Neuronal stem cell (in vitro differentiated cells): ENCODE results near the gene CYP19A1.

Source experiments
- DNase-seq: peaks from one replicate; pipeline ENCODE4 v3.0.0-alpha.2; 2013; ENCODE audit warnings: low spot score
- H2AFZ ChIP-seq: one replicate; pipeline ENCODE4 v1.6.1; 2013; ENCODE audit warnings: mild to moderate bottlenecking, low read length, inconsistent platforms
- H2AK5ac ChIP-seq: 2 replicates; pipeline ENCODE4 v1.6.1; 2013; ENCODE audit warnings: low read depth, mild to moderate bottlenecking, inconsistent platforms, low read length, moderate library complexity, mixed read lengths
- H2BK120ac ChIP-seq: 2 replicates; pipeline ENCODE4 v1.6.1; 2013; ENCODE audit warnings: low read depth, mild to moderate bottlenecking, inconsistent platforms, low read length, moderate library complexity, mixed read lengths
- H2BK12ac ChIP-seq: one replicate; pipeline ENCODE4 v1.6.1; 2013; ENCODE audit warnings: low read length, inconsistent platforms
- H2BK15ac ChIP-seq: 2 replicates; pipeline ENCODE4 v1.6.1; 2013; ENCODE audit warnings: mild to moderate bottlenecking, low read length, inconsistent platforms, mixed read lengths
- H2BK5ac ChIP-seq: one replicate; pipeline ENCODE4 v1.6.1; 2013; ENCODE audit warnings: inconsistent platforms, mild to moderate bottlenecking, low read length, moderate library complexity
- H3K14ac ChIP-seq: one replicate; pipeline ENCODE4 v1.6.1; 2013; ENCODE audit warnings: low read length, inconsistent platforms
- H3K18ac ChIP-seq: 2 replicates; pipeline ENCODE4 v1.6.1; 2013; ENCODE audit warnings: low read length, inconsistent platforms
- H3K23ac ChIP-seq: 2 replicates; pipeline ENCODE4 v1.6.1; 2013; ENCODE audit warnings: low read depth, mild to moderate bottlenecking, mixed read lengths, low read length, inconsistent platforms; ENCODE audit not compliant: poor library complexity
- H3K27ac ChIP-seq: replicated peaks from 3 replicates; pipeline ENCODE4 v1.5.1; 2013; ENCODE audit warnings: low read length, inconsistent platforms
- H3K27me3 ChIP-seq, 3 experiments: 2 replicates each; pipeline ENCODE4 v1.6.1; 2013; ENCODE audit warnings: low read length in 3 of 3, mild to moderate bottlenecking in 2 of 3, inconsistent platforms in 1 of 3, low read depth in 1 of 3, mixed read lengths in 1 of 3, moderate library complexity in 1 of 3; ENCODE audit not compliant: control insufficient read depth in 3 of 3, insufficient read depth in 3 of 3
- H3K36me3 ChIP-seq, 2 donors: replicated peaks in 1 of 2; 2 replicates each; pipeline ENCODE4 v1.6.1; 2013; ENCODE audit warnings: low read length in 2 of 2; ENCODE audit not compliant: control insufficient read depth in 2 of 2, insufficient read depth in 2 of 2
- H3K4ac ChIP-seq: 2 replicates; pipeline ENCODE4 v1.6.1; 2013; ENCODE audit warnings: inconsistent platforms, mild to moderate bottlenecking, low read length, moderate library complexity
- H3K4me1 ChIP-seq, 2 donors: 1 replicate in 1 of 2; 2 replicates in 1 of 2; pipeline ENCODE4 v1.6.1; 2013; ENCODE audit warnings: low read length in 2 of 2, low read depth in 1 of 2; ENCODE audit not compliant: control insufficient read depth in 2 of 2, insufficient read depth in 1 of 2
- H3K4me2 ChIP-seq: one replicate; pipeline ENCODE4 v1.6.1; 2013; ENCODE audit warnings: mild to moderate bottlenecking, low read length, inconsistent platforms; ENCODE audit not compliant: insufficient read depth, poor library complexity, severe bottlenecking
- H3K4me3 ChIP-seq, 2 donors: 2 replicates each; pipeline ENCODE4 v1.5.1; 2013; ENCODE audit warnings: low read length in 2 of 2, mild to moderate bottlenecking in 2 of 2, inconsistent platforms in 1 of 2, moderate library complexity in 1 of 2
- H3K79me1 ChIP-seq: one replicate; pipeline ENCODE4 v1.6.1; 2013; ENCODE audit warnings: low read depth, mild to moderate bottlenecking, inconsistent platforms, low read length, moderate library complexity
- H3K9ac ChIP-seq: one replicate; pipeline ENCODE4 v1.6.1; 2013; ENCODE audit warnings: mild to moderate bottlenecking, low read depth, low read length, inconsistent platforms; ENCODE audit not compliant: poor library complexity
- H3K9me3 ChIP-seq, 2 donors: replicated peaks in 1 of 2; 2 replicates each; pipeline versions ENCODE3 to v1.6.1; 2013; ENCODE audit warnings: low read length in 2 of 2, mild to moderate bottlenecking in 2 of 2, inconsistent platforms in 1 of 2, low read depth in 1 of 2, mixed read lengths in 1 of 2, moderate library complexity in 1 of 2; ENCODE audit not compliant: control insufficient read depth in 2 of 2, insufficient read depth in 1 of 2
- H4K8ac ChIP-seq: one replicate; pipeline ENCODE4 v1.6.1; 2013; ENCODE audit warnings: low read depth, mild to moderate bottlenecking, inconsistent platforms, low read length, moderate library complexity
- H4K91ac ChIP-seq: one replicate; pipeline ENCODE4 v1.6.1; 2013; ENCODE audit warnings: low read length, low read depth, mild to moderate bottlenecking, inconsistent platforms; ENCODE audit not compliant: poor library complexity
- WGBS, 2 donors: extraction: QIAGEN DNeasy Blood & Tissue Kit; methylation state at CpG; one replicate each; pipeline ENCODE4 v1.1.7; 2013; ENCODE audit warnings: missing lambda C conversion rate in 2 of 2, mixed read lengths in 1 of 2; ENCODE audit not compliant: insufficient read length in 2 of 2, insufficient replicate concordance in 1 of 2; ENCODE audit errors: extremely low coverage in 2 of 2; 5-methylcytosine and 5-hydroxymethylcytosine counted together

The CYP19A1 gene

DNA sequence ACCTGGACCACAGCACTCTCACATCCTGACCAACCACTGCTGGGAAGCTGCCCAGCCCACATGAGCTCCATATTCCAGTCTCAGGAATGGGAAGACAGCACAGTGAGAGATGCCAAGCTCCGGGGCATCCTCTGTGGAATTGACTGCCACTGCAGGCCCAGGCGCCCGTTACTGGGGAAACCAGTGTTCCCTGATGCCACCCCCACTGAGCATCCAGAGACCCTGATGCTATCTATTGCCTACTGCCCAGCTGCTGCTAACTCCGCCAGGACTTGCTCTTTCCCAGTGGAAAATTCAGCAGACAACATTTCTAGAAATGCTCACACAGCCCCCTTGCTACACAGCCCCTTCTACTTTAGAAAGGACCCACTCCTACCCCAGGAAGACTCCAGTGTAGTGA is 57.6 kb downstream of the CYP19A1 start:
- WGBS, 2 donors: no CpG with 5 or more reads among the region's 4 CpGs
- Histone ChIP-seq H2AK5ac (peak overlapping the region; percentile 45), H2BK15ac (no peak overlapping the region), H3K23ac (no peak overlapping the region), H3K9me3 (no peaks in the 10 kb centered on the region), H4K8ac (no peak overlapping the region), H3K36me3 (no peaks in the 10 kb centered on the region), H4K91ac (no peak overlapping the region), H3K18ac (no peak overlapping the region), H3K4me2 (no peak overlapping the region), H2BK120ac (no peak overlapping the region), H3K4me1 (no peaks in the 10 kb centered on the region), H3K79me1 (no peaks in the 10 kb centered on the region), H3K4me3 (no peak overlapping the region), H2BK12ac (no peak overlapping the region), H2AFZ (no peak overlapping the region), H3K14ac (no peak overlapping the region), H2BK5ac (no peak overlapping the region), H3K27me3 (peaks cover 0 to 8% (median 0%) of the 10 kb centered on the region in 3 experiments), H3K27ac (no peak overlapping the region), H3K9ac (no peak overlapping the region), H3K4ac (no peak overlapping the region)
- no peak for DNase-seq

DNA sequence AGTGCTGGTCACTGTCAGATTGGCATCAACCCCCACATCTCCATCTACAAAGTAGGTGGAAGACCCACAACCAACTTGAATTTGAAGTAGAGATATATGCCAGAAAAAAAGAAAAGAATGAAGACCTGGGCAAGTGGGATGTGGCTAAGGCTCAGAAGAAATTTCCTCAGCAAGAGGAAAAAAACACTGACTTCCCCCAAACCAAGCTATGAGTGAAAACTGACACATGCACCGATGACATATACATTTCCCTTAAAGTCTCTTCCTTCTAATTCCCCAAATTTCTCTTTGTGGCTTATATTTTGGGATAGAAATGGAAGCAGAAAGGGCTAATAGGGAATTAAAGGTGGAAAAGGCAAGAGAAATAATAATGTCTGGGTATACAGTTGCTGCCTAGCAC is 59.0 kb downstream of the CYP19A1 start:
- no peaks in the 10 kb centered on the region for H3K79me1 ChIP-seq
- H3K18ac ChIP-seq: no peak overlapping the region
- H3K27ac ChIP-seq: no peak overlapping the region
- no CpG with 5 or more reads among the region's 1 CpG for WGBS, 2 donors
- H4K8ac ChIP-seq: no peak overlapping the region
- no peak overlapping the region for H3K14ac ChIP-seq
- no peaks in the 10 kb centered on the region for H3K4me1 ChIP-seq
- no peak overlapping the region for H2BK15ac ChIP-seq
- no peak overlapping the region for H2BK5ac ChIP-seq
- no peak overlapping the region for H2AFZ ChIP-seq
- H2BK120ac ChIP-seq: no peak overlapping the region
- H3K27me3 ChIP-seq: peaks cover 0 to 8% (median 0%) of the 10 kb centered on the region in 3 experiments
- H3K4me2 ChIP-seq: no peak overlapping the region
- H3K9me3 ChIP-seq: no peaks in the 10 kb centered on the region
- H3K4me3 ChIP-seq: no peak overlapping the region
- no peak overlapping the region for H4K91ac ChIP-seq
- no peak overlapping the region for H2AK5ac ChIP-seq
- H3K9ac ChIP-seq: no peak overlapping the region
- H3K4ac ChIP-seq: no peak overlapping the region
- no peaks in the 10 kb centered on the region for H3K36me3 ChIP-seq
- no peak for DNase-seq
- H2BK12ac ChIP-seq: no peak overlapping the region
- no peak overlapping the region for H3K23ac ChIP-seq

DNA sequence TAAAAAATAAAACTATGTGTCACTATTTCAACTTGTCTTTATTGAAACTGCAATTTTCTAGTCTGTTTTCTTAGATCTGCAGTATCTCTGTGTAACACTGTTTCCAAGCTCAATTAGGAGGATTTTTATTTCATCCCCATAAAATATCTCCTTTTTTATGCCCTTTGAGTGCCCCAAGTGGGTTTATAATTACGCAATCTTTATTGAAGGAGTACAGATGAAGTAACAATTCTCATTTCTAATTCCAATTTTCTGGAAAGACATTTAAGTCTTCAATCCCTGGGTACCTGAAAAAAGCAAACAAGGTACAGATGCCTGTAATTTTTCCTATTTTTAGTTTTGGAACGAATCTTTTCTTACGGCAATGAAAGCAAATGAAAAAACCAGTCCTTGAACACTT is 61.3 kb downstream of the CYP19A1 start:
- no peak overlapping the region for H3K4me2 ChIP-seq
- no peak overlapping the region for H3K18ac ChIP-seq

DNA sequence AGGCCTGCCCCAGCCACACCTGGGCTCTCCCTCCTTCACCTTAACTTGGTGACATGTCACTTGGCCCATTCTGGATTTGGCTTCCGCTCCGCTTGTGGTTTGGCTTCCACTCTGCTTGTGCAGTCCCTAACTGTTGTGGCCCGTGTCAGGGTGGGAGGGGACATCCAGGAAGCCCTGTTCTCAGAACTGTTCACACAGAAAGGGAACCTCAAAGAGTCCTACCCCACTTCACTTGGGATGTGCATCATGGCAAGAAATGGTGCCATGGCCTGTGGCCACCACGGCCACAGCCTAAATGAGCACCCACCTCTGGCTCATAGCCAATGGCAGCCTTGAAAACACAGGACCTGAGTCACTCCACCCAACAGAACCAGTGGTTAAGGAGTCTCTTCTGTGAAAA is 63.4 kb downstream of the CYP19A1 start:
- no peak overlapping the region for H3K27ac ChIP-seq
- H3K4me2 ChIP-seq: no peak overlapping the region
- H3K79me1 ChIP-seq: no peaks in the 10 kb centered on the region
- H2AK5ac ChIP-seq: peak overlapping the region; percentile 32
- no CpG with 5 or more reads among the region's 4 CpGs for WGBS, 2 donors
- peaks cover 0 to 17% (median 0%) of the 10 kb centered on the region in 3 experiments for H3K27me3 ChIP-seq
- H3K14ac ChIP-seq: no peak overlapping the region
- H2BK12ac ChIP-seq: no peak overlapping the region
- H3K4me3 ChIP-seq: peak overlapping the region in 1 of 2 donors; percentile 55
- H2AFZ ChIP-seq: no peak overlapping the region
- no peak overlapping the region for H2BK5ac ChIP-seq
- DNase-seq: no peak
- no peak overlapping the region for H4K91ac ChIP-seq
- no peak overlapping the region for H2BK15ac ChIP-seq
- H4K8ac ChIP-seq: no peak overlapping the region
- H3K9me3 ChIP-seq: no peaks in the 10 kb centered on the region
- H2BK120ac ChIP-seq: no peak overlapping the region
- H3K23ac ChIP-seq: no peak overlapping the region
- no peaks in the 10 kb centered on the region for H3K4me1 ChIP-seq
- H3K4ac ChIP-seq: no peak overlapping the region
- H3K36me3 ChIP-seq: no peaks in the 10 kb centered on the region
- no peak overlapping the region for H3K9ac ChIP-seq
- no peak overlapping the region for H3K18ac ChIP-seq

More for the DNA sequence above, 61.3 kb downstream of the CYP19A1 start:
- Histone ChIP-seq H3K27ac (no peak overlapping the region), H3K23ac (no peak overlapping the region), H2BK5ac (no peak overlapping the region), H3K36me3 (no peaks in the 10 kb centered on the region), H3K27me3 (peaks cover 0 to 8% (median 0%) of the 10 kb centered on the region in 3 experiments), H3K4ac (no peak overlapping the region), H3K4me1 (no peaks in the 10 kb centered on the region), H2AK5ac (no peak overlapping the region), H2BK12ac (no peak overlapping the region), H3K9me3 (no peaks in the 10 kb centered on the region), H2BK120ac (no peak overlapping the region), H2AFZ (no peak overlapping the region), H2BK15ac (no peak overlapping the region), H4K8ac (no peak overlapping the region), H4K91ac (no peak overlapping the region), H3K14ac (no peak overlapping the region), H3K4me3 (no peak overlapping the region), H3K9ac (no peak overlapping the region), H3K79me1 (no peaks in the 10 kb centered on the region)
- WGBS, 2 donors: no CpG with 5 or more reads among the region's 3 CpGs
- DNase-seq: no peak
